Rectal smooth muscle tissue (tissue), 1 donor: ENCODE results near the gene ZSCAN10.

Experiments
- H3K27ac ChIP-seq: one replicate; pipeline ENCODE4 v1.7.0; 2013; ENCODE audit warnings: low read depth, low read length, inconsistent platforms
- H3K27me3 ChIP-seq: one replicate; pipeline ENCODE4 v1.7.0; 2013; ENCODE audit warnings: low read length; ENCODE audit not compliant: control insufficient read depth, insufficient read depth
- H3K36me3 ChIP-seq: one replicate; pipeline ENCODE4 v1.7.0; 2013; ENCODE audit warnings: low read length; ENCODE audit not compliant: control insufficient read depth, insufficient read depth
- H3K4me1 ChIP-seq: one replicate; pipeline ENCODE4 v1.7.0; 2013; ENCODE audit warnings: low read length; ENCODE audit not compliant: control insufficient read depth, insufficient read depth
- H3K4me3 ChIP-seq: one replicate; pipeline ENCODE4 v1.7.0; 2013; ENCODE audit warnings: low read length
- H3K9ac ChIP-seq: one replicate; pipeline ENCODE4 v1.7.0; 2013; ENCODE audit warnings: low read length

The ZSCAN10 gene

GRCh38 chr16:3094289-3095027 lies 4.6 kb downstream of the ZSCAN10 start:
- Histone ChIP-seq H3K36me3 (no peaks in the 10 kb centered on the region), H3K4me1 (no peaks in the 10 kb centered on the region), H3K4me3 (no peak overlapping the region), H3K27ac (no peak overlapping the region), H3K27me3 (no peaks in the 10 kb centered on the region), H3K9ac (no peak overlapping the region)

DNA sequence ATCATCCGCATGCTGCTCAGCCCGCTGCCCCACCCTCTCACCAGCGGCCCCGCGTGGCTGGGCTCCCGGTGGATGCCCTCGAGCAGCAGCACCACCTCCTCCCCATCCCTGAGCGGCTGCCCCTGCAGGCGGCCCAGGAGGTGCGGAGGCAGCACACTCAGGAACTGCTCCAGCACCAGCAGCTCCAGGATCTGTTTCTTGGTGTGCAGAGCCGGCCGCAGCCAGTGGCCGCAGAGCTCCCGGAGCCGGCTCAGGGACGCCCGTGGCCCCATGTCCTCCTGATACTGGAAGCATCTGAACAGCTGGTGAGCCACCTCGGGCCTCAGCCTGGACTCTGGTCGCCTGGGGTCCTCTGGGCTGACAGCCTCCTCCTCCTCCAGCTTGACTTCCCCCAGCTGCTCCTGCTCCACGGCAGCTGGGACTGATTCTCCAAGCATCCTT lies 6.6 kb downstream of the ZSCAN10 start:
- H3K27me3 ChIP-seq, result no peaks in the 10 kb centered on the region
- no peak overlapping the region for H3K4me3 ChIP-seq
- no peaks in the 10 kb centered on the region for H3K36me3 ChIP-seq
- no peak overlapping the region for H3K9ac ChIP-seq
- no peaks in the 10 kb centered on the region for H3K4me1 ChIP-seq
- H3K27ac ChIP-seq, result no peak overlapping the region

GRCh38 chr16:3091551-3091950 lies 7.5 kb downstream of the ZSCAN10 start:
- Histone ChIP-seq H3K27me3 (no peaks in the 10 kb centered on the region), H3K36me3 (no peaks in the 10 kb centered on the region), H3K27ac (no peak overlapping the region), H3K4me3 (no peak overlapping the region), H3K4me1 (no peaks in the 10 kb centered on the region), H3K9ac (no peak overlapping the region)

DNA sequence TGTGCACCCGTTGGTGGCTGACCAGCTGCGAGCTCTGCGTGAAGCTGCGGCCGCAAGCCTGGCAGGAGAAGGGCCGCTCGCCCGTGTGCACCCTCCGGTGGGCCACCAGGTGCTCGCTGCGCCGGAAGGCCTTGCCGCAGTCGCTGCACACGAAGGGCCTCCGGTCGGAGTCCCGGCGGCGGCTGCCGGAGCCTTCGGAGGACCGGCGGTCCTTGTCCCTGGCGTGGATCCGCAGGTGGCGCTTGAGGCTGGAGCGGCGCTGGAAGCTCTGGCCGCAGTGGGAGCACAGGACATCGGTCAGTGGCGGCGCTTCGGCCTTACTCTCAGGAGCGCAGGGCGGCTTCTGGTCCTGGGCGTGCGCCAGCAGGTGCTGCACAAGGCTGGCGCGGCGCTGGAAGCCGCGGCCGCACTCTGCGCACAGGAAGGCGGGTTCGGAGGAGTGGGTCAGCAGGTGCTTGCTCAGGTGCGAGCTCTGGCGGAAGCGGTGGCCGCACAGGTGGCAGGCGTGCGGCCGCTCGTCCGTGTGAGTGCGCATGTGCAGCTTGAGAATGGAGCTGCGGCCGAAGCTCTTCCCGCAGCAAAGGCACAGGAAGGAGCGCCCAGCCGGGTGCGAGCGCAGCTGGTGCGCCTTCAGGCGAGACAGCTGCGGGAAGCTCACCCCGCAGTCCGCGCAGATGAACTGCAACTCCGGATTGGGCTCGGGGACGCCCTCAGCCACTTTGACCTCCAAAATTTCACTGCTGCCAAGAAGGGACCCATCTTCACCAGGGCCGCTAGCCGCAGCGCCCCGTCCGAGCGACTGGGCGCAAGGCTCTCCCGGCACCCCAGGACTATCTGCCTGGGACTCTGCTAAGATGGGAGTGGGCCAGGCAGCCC lies 9.1 kb downstream of the ZSCAN10 start:
- no peak overlapping the region for H3K9ac ChIP-seq
- H3K4me1 ChIP-seq, result no peaks in the 10 kb centered on the region
- no peak overlapping the region for H3K27ac ChIP-seq
- no peaks in the 10 kb centered on the region for H3K27me3 ChIP-seq
- H3K4me3 ChIP-seq, result no peak overlapping the region
- no peaks in the 10 kb centered on the region for H3K36me3 ChIP-seq

- Histone ChIP-seq H3K9ac (no peak overlapping the region), H3K27me3 (no peaks in the 10 kb centered on the region), H3K4me3 (no peak overlapping the region), H3K36me3 (no peaks in the 10 kb centered on the region), H3K4me1 (no peaks in the 10 kb centered on the region), H3K27ac (no peak overlapping the region)
These were observed 10.0 kb downstream of the ZSCAN10 start for GRCh38 chr16:3088925-3089716.

GRCh38 chr16:3088450-3088849 lies 10.6 kb downstream of the ZSCAN10 start:
- Histone ChIP-seq H3K27me3 (no peaks in the 10 kb centered on the region), H3K27ac (no peak overlapping the region), H3K36me3 (no peaks in the 10 kb centered on the region), H3K4me3 (no peak overlapping the region), H3K9ac (no peak overlapping the region), H3K4me1 (no peaks in the 10 kb centered on the region)

DNA sequence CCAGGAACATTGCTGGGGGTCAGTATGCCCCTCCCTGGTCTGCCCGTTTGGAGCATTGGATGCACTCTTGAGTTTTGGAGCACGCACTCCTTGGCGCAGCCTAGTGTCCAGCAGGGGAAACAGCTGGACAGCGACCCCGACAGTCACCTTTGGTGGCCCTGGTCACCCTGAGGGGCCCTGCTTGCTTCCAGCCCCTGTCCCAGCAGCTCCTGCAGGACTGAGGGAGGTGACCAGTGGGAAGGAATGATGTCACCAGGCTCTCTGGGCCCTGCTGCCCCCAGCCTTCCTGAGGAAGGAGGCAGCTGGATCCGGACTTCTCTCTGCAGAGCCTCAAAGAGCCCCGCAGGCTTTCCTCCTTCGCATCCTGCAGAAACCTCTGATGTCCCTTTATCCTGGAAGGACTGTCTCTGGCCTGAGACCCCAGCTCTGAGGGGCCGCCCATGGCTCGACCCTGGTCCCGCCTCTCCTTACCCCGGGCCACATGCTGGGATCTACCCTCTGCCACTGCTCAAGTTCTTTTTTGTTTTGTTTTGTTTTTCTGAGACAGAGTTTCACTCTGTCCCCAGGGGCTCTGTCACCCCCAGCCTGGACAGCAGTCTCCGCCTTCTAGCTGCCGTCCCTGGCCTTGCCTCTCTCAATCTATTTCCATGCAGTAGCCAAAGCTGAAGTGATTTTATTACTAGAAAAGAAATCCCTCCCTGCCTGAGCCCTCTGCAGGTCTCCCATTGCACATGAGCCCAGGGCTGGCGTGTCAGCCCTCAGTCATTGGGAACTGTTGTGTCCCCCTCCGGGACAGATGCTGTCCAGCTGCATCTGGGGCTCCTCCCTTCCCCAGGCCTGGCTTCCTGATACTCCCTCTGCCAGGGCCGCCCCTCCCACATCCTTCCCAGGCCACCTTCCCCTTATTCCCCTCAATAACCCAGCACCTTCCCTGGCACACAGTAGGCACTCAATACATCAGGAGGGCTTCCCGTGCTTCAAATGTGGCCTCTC lies 11.6 kb downstream of the ZSCAN10 start:
- H3K4me1 ChIP-seq, result no peaks in the 10 kb centered on the region
- H3K4me3 ChIP-seq, result peak overlapping the region; percentile 24
- no peak overlapping the region for H3K9ac ChIP-seq
- no peaks in the 10 kb centered on the region for H3K36me3 ChIP-seq
- no peaks in the 10 kb centered on the region for H3K27me3 ChIP-seq
- H3K27ac ChIP-seq, result no peak overlapping the region

DNA sequence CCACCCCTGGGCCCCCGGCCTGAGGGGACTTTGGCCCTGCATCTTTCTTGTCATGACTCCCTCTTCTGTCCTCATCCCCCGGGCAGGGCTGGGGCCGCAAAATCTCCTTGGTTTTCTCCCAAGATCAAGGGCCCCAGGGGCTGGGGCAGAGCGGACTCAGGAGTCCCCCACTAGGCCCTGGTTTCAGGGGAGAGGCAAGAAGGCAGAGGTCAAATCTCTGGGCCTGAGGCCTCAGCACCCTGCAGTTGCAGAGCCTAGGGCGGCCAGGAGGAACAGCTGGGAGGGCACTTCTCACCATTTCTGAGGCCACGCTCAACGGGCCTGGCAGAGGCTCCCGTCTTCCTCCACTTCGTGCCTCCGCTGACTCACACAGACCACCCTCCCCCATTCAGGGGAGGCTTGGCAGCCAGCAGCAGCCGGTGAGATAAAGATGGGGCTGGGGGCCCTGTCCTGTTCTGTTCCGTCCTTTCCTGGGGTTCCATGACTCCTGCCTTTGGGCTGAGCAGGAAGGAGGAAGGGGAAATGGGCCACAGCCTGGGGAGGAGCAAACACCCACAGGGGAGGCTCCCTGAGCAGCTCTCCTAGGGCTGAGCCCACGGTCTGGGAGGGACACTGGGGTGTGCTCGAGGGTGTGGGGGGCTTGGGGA lies 12.4 kb downstream of the ZSCAN10 start:
- no peaks in the 10 kb centered on the region for H3K36me3 ChIP-seq
- peak overlapping the region; percentile 24 for H3K4me3 ChIP-seq
- H3K27me3 ChIP-seq, result no peaks in the 10 kb centered on the region
- no peak overlapping the region for H3K9ac ChIP-seq
- no peaks in the 10 kb centered on the region for H3K4me1 ChIP-seq
- H3K27ac ChIP-seq, result no peak overlapping the region

GRCh38 chr16:3085868-3086595 lies 13.1 kb downstream of the ZSCAN10 start:
- peak overlapping the region; percentile 24 for H3K4me3 ChIP-seq
- no peaks in the 10 kb centered on the region for H3K4me1 ChIP-seq
- no peaks in the 10 kb centered on the region for H3K27me3 ChIP-seq
- H3K9ac ChIP-seq, result no peak overlapping the region
- no peaks in the 10 kb centered on the region for H3K36me3 ChIP-seq
- H3K27ac ChIP-seq, result no peak overlapping the region

DNA sequence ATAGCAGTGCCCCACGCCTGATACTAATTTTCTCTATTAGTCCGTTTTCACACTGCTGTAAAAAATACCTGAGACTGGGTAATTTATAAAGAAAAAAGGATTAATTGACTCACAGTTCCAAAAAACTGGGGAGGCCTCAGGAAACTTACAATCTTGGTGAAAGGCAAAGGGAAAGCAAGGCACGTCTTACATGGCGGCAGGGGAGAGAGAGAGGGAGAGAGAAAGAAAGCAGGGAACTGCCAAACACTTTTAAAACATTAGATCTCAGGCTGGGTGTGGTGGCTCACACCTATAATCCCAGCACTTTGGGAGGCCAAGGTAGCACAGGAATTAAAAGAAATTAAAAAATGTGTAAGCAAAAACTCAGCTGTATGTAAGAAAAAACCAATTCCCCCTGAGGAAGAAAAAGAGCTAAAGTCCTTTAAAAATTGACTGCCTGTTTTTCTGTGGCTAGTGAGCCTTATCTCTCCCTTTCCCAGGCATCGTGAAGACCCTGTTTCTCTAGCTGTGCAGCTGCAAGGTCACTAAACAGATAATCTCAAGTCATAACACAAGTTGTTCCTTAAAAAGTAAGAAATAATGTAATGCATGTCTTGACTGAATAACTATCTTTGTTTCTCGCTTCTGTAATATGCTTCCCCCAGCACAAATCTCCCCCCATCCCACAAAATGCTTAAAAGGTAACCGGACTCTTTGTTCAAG lies 14.0 kb downstream of the ZSCAN10 start:
- Histone ChIP-seq H3K4me3 (no peak overlapping the region), H3K36me3 (no peaks in the 10 kb centered on the region)

More for the DNA sequence above, 14.0 kb downstream of the ZSCAN10 start:
- Histone ChIP-seq H3K9ac (no peak overlapping the region), H3K27me3 (no peaks in the 10 kb centered on the region), H3K4me1 (no peaks in the 10 kb centered on the region), H3K27ac (no peak overlapping the region)
